ENCODE data around the gene SLC38A9.

SLC38A9 gene

GRCh38 chr5:55594671-55595070, 117.5 kb downstream of the SLC38A9 start:
- Histone ChIP-seq H3K27me3 (ENCODE audit: low read depth, low read length) (no peaks in the 10 kb centered on the region), H3K27ac (ENCODE audit: low read length) (no peak overlapping the region), H3K36me3 (ENCODE audit: control insufficient read depth in 1 of 2, insufficient read depth in 2 of 2, low read length in 2 of 2) (no peaks in the 10 kb centered on the region), H3K9me3 (ENCODE audit: control insufficient read depth in 1 of 2, low read length in 2 of 2) (no peaks in the 10 kb centered on the region), H3K4me1 (ENCODE audit: control insufficient read depth in 1 of 2, insufficient read depth in 2 of 2, low read length in 2 of 2) (peaks cover 12 to 16% of the 10 kb centered on the region in 2 donors), H3K4me3 (ENCODE audit: low read depth in 1 of 2, low read length in 2 of 2) (no peak overlapping the region)

GRCh38 chr5:55593115-55593472, 119.0 kb downstream of the SLC38A9 start:
- Histone ChIP-seq H3K27ac (ENCODE audit: low read length) (no peak overlapping the region), H3K36me3 (ENCODE audit: control insufficient read depth in 1 of 2, insufficient read depth in 2 of 2, low read length in 2 of 2) (no peaks in the 10 kb centered on the region), H3K4me3 (ENCODE audit: low read depth in 1 of 2, low read length in 2 of 2) (no peak overlapping the region), H3K9me3 (ENCODE audit: control insufficient read depth in 1 of 2, low read length in 2 of 2) (no peaks in the 10 kb centered on the region), H3K27me3 (ENCODE audit: low read depth, low read length) (no peaks in the 10 kb centered on the region), H3K4me1 (ENCODE audit: control insufficient read depth in 1 of 2, insufficient read depth in 2 of 2, low read length in 2 of 2) (peaks cover 9 to 14% of the 10 kb centered on the region in 2 donors)

- Histone ChIP-seq H3K36me3 (ENCODE audit: control insufficient read depth in 1 of 2, insufficient read depth in 2 of 2, low read length in 2 of 2) (no peaks in the 10 kb centered on the region), H3K9me3 (ENCODE audit: control insufficient read depth in 1 of 2, low read length in 2 of 2) (no peaks in the 10 kb centered on the region), H3K4me1 (ENCODE audit: control insufficient read depth in 1 of 2, insufficient read depth in 2 of 2, low read length in 2 of 2) (peaks cover 4 to 8% of the 10 kb centered on the region in 2 donors), H3K27ac (ENCODE audit: low read length) (no peak overlapping the region), H3K4me3 (ENCODE audit: low read depth in 1 of 2, low read length in 2 of 2) (no peak overlapping the region), H3K27me3 (ENCODE audit: low read depth, low read length) (no peaks in the 10 kb centered on the region)
Observed at GRCh38 chr5:55592388-55593114, 119.6 kb downstream of the SLC38A9 start.

- H3K27me3 ChIP-seq (ENCODE audit: low read depth, low read length): no peaks in the 10 kb centered on the region
- no peak overlapping the region for H3K4me3 ChIP-seq (ENCODE audit: low read depth in 1 of 2, low read length in 2 of 2)
- no peaks in the 10 kb centered on the region for H3K36me3 ChIP-seq (ENCODE audit: control insufficient read depth in 1 of 2, insufficient read depth in 2 of 2, low read length in 2 of 2)
- no peaks in the 10 kb centered on the region for H3K4me1 ChIP-seq (ENCODE audit: control insufficient read depth in 1 of 2, insufficient read depth in 2 of 2, low read length in 2 of 2)
- no peaks in the 10 kb centered on the region for H3K9me3 ChIP-seq (ENCODE audit: control insufficient read depth in 1 of 2, low read length in 2 of 2)
- H3K27ac ChIP-seq (ENCODE audit: low read length): no peak overlapping the region
Observed at GRCh38 chr5:55591686-55592085, 120.4 kb downstream of the SLC38A9 start.

GRCh38 chr5:55585206-55585610, 126.9 kb downstream of the SLC38A9 start:
- peaks cover 0 to 16% of the 10 kb centered on the region in 2 donors for H3K4me1 ChIP-seq (ENCODE audit: control insufficient read depth in 1 of 2, insufficient read depth in 2 of 2, low read length in 2 of 2)
- H3K27me3 ChIP-seq (ENCODE audit: low read depth, low read length): no peaks in the 10 kb centered on the region
- no peak overlapping the region for H3K4me3 ChIP-seq (ENCODE audit: low read depth in 1 of 2, low read length in 2 of 2)
- H3K36me3 ChIP-seq (ENCODE audit: control insufficient read depth in 1 of 2, insufficient read depth in 2 of 2, low read length in 2 of 2): no peaks in the 10 kb centered on the region
- H3K27ac ChIP-seq (ENCODE audit: low read length): no peak overlapping the region
- no peaks in the 10 kb centered on the region for H3K9me3 ChIP-seq (ENCODE audit: control insufficient read depth in 1 of 2, low read length in 2 of 2)

GRCh38 chr5:55584398-55585205, 127.5 kb downstream of the SLC38A9 start:
- Histone ChIP-seq H3K4me1 (ENCODE audit: control insufficient read depth in 1 of 2, insufficient read depth in 2 of 2, low read length in 2 of 2) (peaks cover 0 to 16% of the 10 kb centered on the region in 2 donors), H3K27ac (ENCODE audit: low read length) (no peak overlapping the region)

GRCh38 chr5:55583578-55583977, 128.5 kb downstream of the SLC38A9 start:
- no peak overlapping the region for H3K4me3 ChIP-seq (ENCODE audit: low read depth in 1 of 2, low read length in 2 of 2)
- no peaks in the 10 kb centered on the region for H3K9me3 ChIP-seq (ENCODE audit: control insufficient read depth in 1 of 2, low read length in 2 of 2)
- H3K27me3 ChIP-seq (ENCODE audit: low read depth, low read length): no peaks in the 10 kb centered on the region
- no peak overlapping the region for H3K27ac ChIP-seq (ENCODE audit: low read length)
- H3K4me1 ChIP-seq (ENCODE audit: control insufficient read depth in 1 of 2, insufficient read depth in 2 of 2, low read length in 2 of 2): peaks cover 0 to 16% of the 10 kb centered on the region in 2 donors
- H3K36me3 ChIP-seq (ENCODE audit: control insufficient read depth in 1 of 2, insufficient read depth in 2 of 2, low read length in 2 of 2): no peaks in the 10 kb centered on the region

More at GRCh38 chr5:55584398-55585205, 127.5 kb downstream of the SLC38A9 start:
- Histone ChIP-seq H3K9me3 (ENCODE audit: control insufficient read depth in 1 of 2, low read length in 2 of 2) (no peaks in the 10 kb centered on the region), H3K36me3 (ENCODE audit: control insufficient read depth in 1 of 2, insufficient read depth in 2 of 2, low read length in 2 of 2) (no peaks in the 10 kb centered on the region), H3K27me3 (ENCODE audit: low read depth, low read length) (no peaks in the 10 kb centered on the region), H3K4me3 (ENCODE audit: low read depth in 1 of 2, low read length in 2 of 2) (no peak overlapping the region)

- H3K36me3 ChIP-seq (ENCODE audit: control insufficient read depth in 1 of 2, insufficient read depth in 2 of 2, low read length in 2 of 2): no peaks in the 10 kb centered on the region
- no peaks in the 10 kb centered on the region for H3K27me3 ChIP-seq (ENCODE audit: low read depth, low read length)
- no peaks in the 10 kb centered on the region for H3K9me3 ChIP-seq (ENCODE audit: control insufficient read depth in 1 of 2, low read length in 2 of 2)
- H3K4me3 ChIP-seq (ENCODE audit: low read depth in 1 of 2, low read length in 2 of 2): no peak overlapping the region
- H3K27ac ChIP-seq (ENCODE audit: low read length): no peak overlapping the region
- H3K4me1 ChIP-seq (ENCODE audit: control insufficient read depth in 1 of 2, insufficient read depth in 2 of 2, low read length in 2 of 2): peaks cover 10 to 29% of the 10 kb centered on the region in 2 donors
Observed at GRCh38 chr5:55582256-55582655, 129.9 kb downstream of the SLC38A9 start.

- H3K4me3 ChIP-seq (ENCODE audit: low read depth in 1 of 2, low read length in 2 of 2): no peak overlapping the region
- H3K9me3 ChIP-seq (ENCODE audit: control insufficient read depth in 1 of 2, low read length in 2 of 2): no peaks in the 10 kb centered on the region
- peaks cover 10 to 38% of the 10 kb centered on the region in 2 donors for H3K4me1 ChIP-seq (ENCODE audit: control insufficient read depth in 1 of 2, insufficient read depth in 2 of 2, low read length in 2 of 2)
- H3K27ac ChIP-seq (ENCODE audit: low read length): no peak overlapping the region
- H3K27me3 ChIP-seq (ENCODE audit: low read depth, low read length): no peaks in the 10 kb centered on the region
- H3K36me3 ChIP-seq (ENCODE audit: control insufficient read depth in 1 of 2, insufficient read depth in 2 of 2, low read length in 2 of 2): peaks cover 0 to 5% of the 10 kb centered on the region in 2 donors
Observed at GRCh38 chr5:55580042-55580441, 132.1 kb downstream of the SLC38A9 start.

- H3K27ac ChIP-seq (ENCODE audit: low read length): no peak overlapping the region
- H3K4me1 ChIP-seq (ENCODE audit: control insufficient read depth in 1 of 2, insufficient read depth in 2 of 2, low read length in 2 of 2): peaks cover 10 to 25% of the 10 kb centered on the region in 2 donors
Observed at GRCh38 chr5:55578771-55579170, 133.4 kb downstream of the SLC38A9 start.

GRCh38 chr5:55577353-55578060, 134.6 kb downstream of the SLC38A9 start:
- peak overlapping the region; percentile 62 for H3K27ac ChIP-seq (ENCODE audit: low read length)
- no peak overlapping the region for H3K4me3 ChIP-seq (ENCODE audit: low read depth in 1 of 2, low read length in 2 of 2)
- no peaks in the 10 kb centered on the region for H3K27me3 ChIP-seq (ENCODE audit: low read depth, low read length)

More at GRCh38 chr5:55578771-55579170, 133.4 kb downstream of the SLC38A9 start:
- H3K4me3 ChIP-seq (ENCODE audit: low read depth in 1 of 2, low read length in 2 of 2): no peak overlapping the region
- H3K27me3 ChIP-seq (ENCODE audit: low read depth, low read length): no peaks in the 10 kb centered on the region
- no peaks in the 10 kb centered on the region for H3K9me3 ChIP-seq (ENCODE audit: control insufficient read depth in 1 of 2, low read length in 2 of 2)
- peaks cover 0 to 5% of the 10 kb centered on the region in 2 donors for H3K36me3 ChIP-seq (ENCODE audit: control insufficient read depth in 1 of 2, insufficient read depth in 2 of 2, low read length in 2 of 2)

More at GRCh38 chr5:55577353-55578060, 134.6 kb downstream of the SLC38A9 start:
- Histone ChIP-seq H3K36me3 (ENCODE audit: control insufficient read depth in 1 of 2, insufficient read depth in 2 of 2, low read length in 2 of 2) (peaks cover 0 to 5% of the 10 kb centered on the region in 2 donors), H3K4me1 (ENCODE audit: control insufficient read depth in 1 of 2, insufficient read depth in 2 of 2, low read length in 2 of 2) (peaks cover 10 to 25% of the 10 kb centered on the region in 2 donors), H3K9me3 (ENCODE audit: control insufficient read depth in 1 of 2, low read length in 2 of 2) (no peaks in the 10 kb centered on the region)

Measured in muscle layer of duodenum (tissue), 2 donors.